GM23338 (cell line): ENCODE measurements around the gene PERM1. TPM values are rescaled to one million over a fixed set of nuclear protein-coding genes. Genes with fewer than 3 reads are reported as not detected.

Experiments
- CREB1 ChIP-seq: fragments of 250-450 bp; sonication (Bioruptor Pico); IDR thresholded peaks from 2 replicates; pipeline ENCODE4 v1.5.0; 2020; ENCODE audit warnings: low read depth, mild to moderate bottlenecking, moderate library complexity
- CTCF ChIP-seq, 2 experiments: fragments of 200-600 bp in 1 of 2; sonication (generic) in 1 of 2; conservative IDR thresholded peaks; 2 replicates each; pipeline versions ENCODE4 v1.5.1 to v1.6.1; 2016 to 2017; ENCODE audit warnings: antibody characterized with exemption in 2 of 2, low read depth in 2 of 2, mild to moderate bottlenecking in 2 of 2, moderate library complexity in 1 of 2
- ETS1 ChIP-seq: IDR thresholded peaks from 2 replicates; pipeline ENCODE4 v1.6.1; 2016; ENCODE audit warnings: antibody characterized with exemption
- JUNB ChIP-seq: IDR thresholded peaks from one replicate; pipeline ENCODE4 v1.6.1; 2016; ENCODE audit warnings: antibody characterized with exemption; ENCODE audit not compliant: unreplicated experiment
- POLR2AphosphoS5 ChIP-seq: IDR thresholded peaks from 2 replicates; pipeline ENCODE4 v1.6.1; 2016; ENCODE audit warnings: antibody characterized with exemption, low read depth
- ZNF114 ChIP-seq: fragments of 250-450 bp; sonication (Bioruptor Pico); IDR thresholded peaks from 2 replicates; pipeline ENCODE4 v1.5.0; 2020; ENCODE audit warnings: mild to moderate bottlenecking, moderate library complexity
- ZNF462 ChIP-seq: fragments of 250-450 bp; sonication (Bioruptor Pico); IDR thresholded peaks from 2 replicates; pipeline ENCODE4 v1.5.0; 2020; ENCODE audit warnings: mild to moderate bottlenecking, moderate library complexity
- polyA plus RNA-seq: library from polyadenylated mRNA; unstranded; fragments of >200 nt; fragmentation: Nextera tagmentation; extraction: Ambion mirVana; gene quantifications from 2 replicates; pipeline ENCODE4 v1.2.1, GENCODE V29; 2016
- total RNA-seq: library from RNA; depleted of rRNA; stranded (reverse); fragments of >200 nt; shearing (Covaris generic); gene quantifications from 2 replicates; pipeline ENCODE4 v1.2.3, GENCODE V29; 2014

The PERM1 gene
- total and polyA plus RNA-seq, 2 experiments from 2014 or later: 1.1 TPM; not detected in 1

GRCh38 chr1:963746-964525 lies 18.0 kb downstream of the PERM1 start (continued):
- TF ChIP-seq ZNF462 (no peak), CREB1 (no peak), JUNB (no peak), POLR2AphosphoS5 (no peak), ETS1 (no peak), ZNF114 (CRISPR knock-in tag) (no peak), CTCF (conservative IDR thresholded peaks at IDR 0.05; ENCODE audit: low read depth in 2 of 2) (no peak)
